IPS-18c (cell line): ENCODE measurements around the gene CSGALNACT2.

Source experiments
- H3K4me3 ChIP-seq: 2 replicates; pipeline ENCODE4 v1.7.0; 2013; ENCODE audit warnings: low read depth, mild to moderate bottlenecking, low read length, moderate library complexity; ENCODE audit not compliant: insufficient read depth
- H3K9me3 ChIP-seq: one replicate; pipeline ENCODE4 v1.6.1; 2013; ENCODE audit warnings: mild to moderate bottlenecking, low read length, moderate library complexity; ENCODE audit not compliant: control insufficient read depth, insufficient read depth

Gene CSGALNACT2

DNA sequence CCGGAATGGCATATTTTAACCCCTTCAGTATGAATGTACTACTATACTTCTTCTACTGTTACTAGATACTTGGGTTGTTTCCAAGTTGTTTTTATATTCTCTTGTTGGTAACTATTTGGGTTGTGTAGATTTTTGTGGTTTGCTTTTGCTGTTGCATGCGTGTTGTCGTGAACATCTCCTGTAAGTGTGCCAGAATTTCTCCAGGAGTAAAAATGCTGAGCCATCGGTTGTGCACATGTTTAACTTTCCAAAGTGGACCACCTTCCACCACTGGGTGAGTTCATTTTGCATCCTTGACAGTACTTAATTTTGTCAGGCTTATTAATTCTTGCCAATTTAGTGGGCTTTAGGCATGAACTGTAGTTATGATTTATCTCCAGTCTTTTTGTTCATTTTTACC is 47.9 kb downstream of the CSGALNACT2 start:
- Histone ChIP-seq H3K9me3 (no peaks in the 10 kb centered on the region), H3K4me3 (no peak overlapping the region)

DNA sequence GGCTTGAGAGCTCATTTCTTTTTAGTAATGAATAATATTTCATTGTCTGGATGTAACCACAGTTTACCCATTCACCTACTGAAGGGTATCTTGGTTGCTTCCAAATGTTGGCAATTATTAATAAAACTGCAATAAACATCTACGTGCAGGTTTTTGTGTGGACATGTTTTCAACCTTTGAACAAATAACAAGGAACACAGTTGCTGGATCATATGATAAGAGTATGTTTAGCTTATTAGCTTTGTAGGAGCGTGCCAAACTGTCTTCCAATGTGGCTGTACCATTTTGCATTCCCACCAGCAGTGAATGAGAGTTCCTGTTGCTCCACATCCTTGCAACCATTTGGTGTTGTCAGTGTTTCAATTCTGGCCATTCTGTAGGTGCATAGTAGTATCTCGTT is 49.0 kb downstream of the CSGALNACT2 start:
- Histone ChIP-seq H3K4me3 (no peak overlapping the region), H3K9me3 (no peaks in the 10 kb centered on the region)

DNA sequence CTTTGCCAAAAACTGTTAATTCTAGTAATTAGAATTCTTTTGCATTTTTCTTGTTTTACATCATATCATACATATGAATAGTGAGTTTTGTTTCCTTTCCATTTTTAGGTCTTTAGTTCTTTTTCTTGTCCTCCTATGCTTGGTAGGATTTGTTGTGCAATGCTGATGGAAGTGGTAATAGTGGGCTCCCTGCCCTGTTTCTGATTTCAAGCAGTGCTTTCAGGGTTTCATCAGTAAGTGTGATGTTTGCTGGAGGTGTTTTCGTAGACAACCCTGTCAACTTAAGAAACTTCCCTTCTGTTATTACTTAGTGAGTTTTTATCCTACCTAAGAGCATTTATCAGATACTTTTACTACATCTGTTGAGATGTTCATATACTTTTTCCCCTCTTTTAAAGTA is 50.5 kb downstream of the CSGALNACT2 start:
- H3K4me3 ChIP-seq: no peak overlapping the region
- H3K9me3 ChIP-seq: no peaks in the 10 kb centered on the region

DNA sequence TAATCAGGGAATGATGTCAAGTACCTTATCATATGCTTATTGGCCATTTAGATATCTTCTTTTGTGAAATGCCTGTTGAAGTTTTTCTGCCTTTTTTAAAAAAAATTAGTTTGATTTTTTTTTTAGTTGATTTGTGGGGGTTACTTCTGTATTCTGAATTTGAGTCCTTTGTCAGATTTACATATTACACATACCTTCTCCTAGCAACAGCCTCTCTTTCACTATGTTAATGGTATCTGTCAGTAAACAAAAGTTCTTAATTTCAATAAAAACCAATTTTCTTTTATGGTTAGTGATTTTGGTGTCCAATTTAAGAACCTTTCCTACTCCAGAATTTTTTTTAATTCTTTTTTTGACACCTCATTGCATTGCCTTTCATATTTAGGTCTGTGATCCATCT is 52.0 kb downstream of the CSGALNACT2 start:
- Histone ChIP-seq H3K9me3 (no peaks in the 10 kb centered on the region), H3K4me3 (no peak overlapping the region)

DNA sequence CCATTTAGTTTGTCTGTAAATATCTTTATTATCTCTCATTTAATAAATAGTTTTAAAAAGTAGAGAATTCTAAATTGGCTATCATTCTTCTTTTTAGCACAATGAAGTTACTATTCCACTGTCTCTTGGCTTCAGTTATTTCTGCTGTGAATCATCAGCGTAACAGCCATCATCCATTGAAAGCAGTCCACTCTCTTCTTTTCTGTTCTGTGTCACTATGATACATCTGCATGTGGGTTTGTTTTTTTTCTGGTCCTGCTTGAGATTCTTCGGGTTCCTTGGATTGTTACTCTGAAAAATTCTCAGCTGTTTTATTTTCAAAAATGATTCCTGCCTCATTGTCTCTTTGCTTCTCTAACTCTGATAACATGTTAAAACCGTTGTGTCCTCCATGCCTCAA is 52.5 kb downstream of the CSGALNACT2 start:
- no peaks in the 10 kb centered on the region for H3K9me3 ChIP-seq

DNA sequence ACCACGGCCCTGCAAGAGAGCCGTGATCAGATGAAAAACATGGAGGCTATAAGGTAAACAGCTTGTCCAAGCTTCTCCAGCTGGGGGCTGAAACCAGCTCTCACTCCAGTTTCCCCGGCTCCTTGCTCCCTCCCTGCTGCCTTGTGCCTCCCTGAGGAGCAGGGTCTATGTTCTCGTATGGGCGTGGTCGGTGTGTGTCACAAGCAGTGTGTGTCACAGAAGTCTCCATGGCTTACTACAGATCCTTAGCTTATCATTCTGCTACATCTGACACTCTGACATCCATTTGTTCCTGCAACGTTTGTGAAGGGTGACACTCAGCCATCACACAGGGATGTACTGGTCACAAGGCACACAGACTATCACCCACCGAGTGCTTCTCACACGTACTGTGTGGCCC is 54.6 kb downstream of the CSGALNACT2 start:
- Histone ChIP-seq H3K4me3 (no peak overlapping the region), H3K9me3 (no peaks in the 10 kb centered on the region)

More for the DNA sequence above, 52.5 kb downstream of the CSGALNACT2 start:
- H3K4me3 ChIP-seq: no peak overlapping the region

DNA sequence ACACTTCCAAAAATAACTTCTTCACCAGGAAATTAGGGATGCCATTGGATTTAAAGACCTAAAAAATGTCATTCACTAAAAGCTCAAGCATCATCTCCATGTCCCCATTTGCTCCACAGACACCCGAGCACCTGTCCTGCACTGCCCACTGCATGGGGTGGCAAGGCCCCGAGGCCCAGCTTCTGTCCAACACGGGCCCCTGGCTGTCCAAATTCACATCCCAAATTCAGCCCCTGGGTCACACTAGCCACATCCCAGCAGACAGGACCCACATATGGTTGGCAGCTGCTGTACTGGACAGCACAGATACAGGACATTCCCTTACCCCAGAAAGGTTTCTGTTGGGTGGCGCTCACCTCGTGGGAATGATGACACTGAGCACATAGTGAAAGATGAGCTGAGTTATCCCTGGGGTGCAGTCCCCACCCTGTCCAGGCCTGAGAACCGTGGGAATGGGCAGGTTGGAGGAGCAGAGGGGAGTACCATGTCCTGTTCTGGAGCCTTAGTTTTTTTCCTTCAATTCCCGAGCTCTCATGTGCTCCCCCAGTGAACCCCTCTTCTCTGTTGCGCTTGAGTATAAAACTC is 55.3 kb downstream of the CSGALNACT2 start:
- no peaks in the 10 kb centered on the region for H3K9me3 ChIP-seq
- no peak overlapping the region for H3K4me3 ChIP-seq

DNA sequence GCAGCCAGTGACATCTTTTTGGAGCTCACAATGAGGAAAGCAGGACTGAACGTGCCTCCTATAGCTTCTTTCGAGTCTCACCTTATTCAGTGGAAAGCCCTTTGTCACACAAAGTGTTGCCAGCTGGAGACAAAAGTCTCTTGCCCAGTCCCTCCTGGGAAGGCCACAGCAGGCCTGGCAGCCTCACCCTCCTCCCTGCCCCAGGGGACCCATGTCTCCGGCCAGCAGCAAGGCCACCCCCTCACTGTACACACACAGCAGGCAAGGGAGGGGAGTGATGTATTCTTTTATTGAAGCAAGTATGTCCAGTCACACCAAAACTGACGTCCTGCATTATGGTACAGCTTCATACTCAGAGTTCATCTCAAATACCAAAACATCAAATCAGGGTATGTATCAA is 56.0 kb downstream of the CSGALNACT2 start:
- H3K4me3 ChIP-seq: no peak overlapping the region

DNA sequence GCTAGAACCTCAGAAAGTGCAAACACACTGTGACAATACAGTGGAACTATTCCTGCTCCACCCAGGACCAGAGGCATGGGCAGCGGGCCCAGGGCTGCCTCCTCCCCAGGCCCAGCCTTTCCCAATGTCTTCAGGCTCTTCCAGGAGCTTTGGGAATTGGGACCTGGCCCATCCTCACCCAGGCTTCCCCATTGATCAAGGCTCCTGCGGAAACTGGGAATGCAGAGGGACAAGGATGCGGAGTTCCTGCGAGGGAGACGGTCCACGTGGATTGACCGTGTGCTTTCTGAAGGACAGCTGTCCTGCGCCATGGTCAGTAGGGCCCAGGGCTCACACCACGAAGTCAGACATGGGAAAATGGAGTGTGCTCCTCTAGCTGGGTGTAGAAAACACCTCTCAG is 56.6 kb downstream of the CSGALNACT2 start:
- Histone ChIP-seq H3K9me3 (no peaks in the 10 kb centered on the region), H3K4me3 (no peak overlapping the region)

More for the DNA sequence above, 56.0 kb downstream of the CSGALNACT2 start:
- H3K9me3 ChIP-seq: no peaks in the 10 kb centered on the region

DNA sequence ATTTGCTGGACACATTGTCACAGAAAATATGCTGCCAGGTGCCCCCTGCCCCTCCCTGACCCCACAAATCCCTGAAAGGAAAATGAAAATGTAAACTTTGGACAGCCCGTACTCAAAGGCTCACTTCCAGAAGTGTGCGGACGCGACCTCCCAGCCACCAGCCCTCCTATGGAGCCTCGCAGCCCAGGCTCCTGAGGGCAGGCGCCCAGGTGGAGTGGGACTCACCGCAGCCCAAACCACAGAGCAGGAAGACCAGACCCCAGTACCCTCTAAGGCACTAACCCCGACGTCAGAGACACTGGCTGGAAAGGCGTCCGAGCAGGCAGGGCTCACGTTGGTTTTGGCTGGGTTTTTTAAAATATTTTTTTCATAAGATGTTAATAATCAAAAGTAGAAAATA is 57.3 kb downstream of the CSGALNACT2 start:
- Histone ChIP-seq H3K9me3 (no peaks in the 10 kb centered on the region), H3K4me3 (no peak overlapping the region)

DNA sequence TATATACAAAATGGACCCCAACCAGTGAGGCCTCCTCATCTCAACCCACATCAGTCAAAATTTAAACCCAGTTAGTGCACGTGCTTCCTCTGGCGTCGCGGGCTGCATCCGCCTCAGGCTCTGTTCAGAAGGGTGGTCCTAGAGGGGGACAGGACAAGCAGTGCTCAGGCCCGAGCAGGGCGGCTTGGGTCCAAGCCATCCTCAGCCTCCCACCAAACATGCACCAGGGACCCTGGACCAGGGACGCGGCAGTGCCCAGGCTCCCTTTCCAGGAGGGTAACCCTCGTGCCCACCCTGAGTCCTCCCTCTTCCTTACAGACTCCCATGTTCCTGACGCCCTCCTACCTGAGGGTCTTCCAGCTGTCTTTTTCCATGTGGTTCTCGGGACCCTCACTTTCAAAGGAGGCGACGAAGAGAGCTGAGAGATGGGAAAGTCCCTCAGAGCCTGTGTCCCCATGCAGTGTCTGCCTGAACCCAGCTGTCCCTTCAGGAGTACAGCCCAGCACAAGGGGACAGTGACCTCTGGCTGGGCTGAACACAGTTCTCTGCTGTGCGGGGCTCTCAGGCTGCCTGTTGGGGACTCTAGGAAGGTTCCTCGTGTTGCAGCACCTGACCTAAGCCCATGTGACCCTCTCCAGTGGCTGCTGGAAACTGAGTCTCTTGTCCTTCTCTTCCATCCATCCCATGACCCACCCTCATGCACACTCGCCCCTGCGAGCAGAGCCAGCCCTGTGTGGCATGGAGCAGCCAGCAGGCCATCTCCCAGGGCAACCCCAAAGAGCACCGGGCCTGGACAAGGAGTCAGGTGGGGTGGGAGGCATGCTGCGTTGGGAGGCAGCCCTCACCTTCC is 58.1 kb downstream of the CSGALNACT2 start:
- Histone ChIP-seq H3K4me3 (no peak overlapping the region), H3K9me3 (no peaks in the 10 kb centered on the region)

DNA sequence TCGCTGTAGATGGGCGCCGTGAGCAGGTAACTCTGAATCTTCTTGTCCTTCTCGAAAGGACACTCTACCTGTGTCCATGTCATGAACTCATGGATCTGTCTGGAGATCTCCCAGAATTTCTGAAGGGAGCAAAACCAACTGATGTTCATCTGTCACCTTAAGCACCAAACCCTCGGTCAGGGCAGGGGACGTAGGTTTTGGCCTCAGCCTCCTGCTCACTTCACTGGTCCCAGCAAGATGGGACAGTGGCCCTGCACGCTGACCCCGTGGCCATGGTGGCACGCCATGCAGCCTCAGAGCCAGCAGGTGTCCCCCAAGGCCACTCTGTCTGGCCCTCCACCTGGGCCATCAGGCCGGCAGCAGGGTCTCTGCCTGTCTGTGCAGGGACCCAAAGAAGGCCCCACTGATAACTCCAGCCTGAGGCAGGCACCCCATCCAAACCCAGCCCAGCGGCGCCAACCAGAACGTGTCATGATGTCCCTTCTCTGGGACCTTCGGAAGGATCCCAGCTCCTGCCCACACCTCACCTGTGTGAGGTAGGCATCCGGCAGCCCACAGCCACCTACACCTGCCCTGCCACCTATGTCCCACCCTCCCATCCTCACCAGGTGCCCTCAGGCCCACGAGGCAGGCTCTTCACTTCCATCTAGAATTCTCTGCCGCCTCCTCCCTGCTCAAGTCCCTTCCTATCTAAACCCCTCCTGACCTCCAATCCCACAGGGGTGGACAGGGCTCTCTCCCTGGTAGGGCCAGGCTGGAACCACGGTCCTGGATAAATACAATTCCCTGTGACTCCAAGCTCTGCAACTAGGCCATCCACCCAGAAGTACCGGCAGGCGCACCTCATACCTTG is 59.0 kb downstream of the CSGALNACT2 start:
- Histone ChIP-seq H3K9me3 (no peaks in the 10 kb centered on the region), H3K4me3 (no peak overlapping the region)

DNA sequence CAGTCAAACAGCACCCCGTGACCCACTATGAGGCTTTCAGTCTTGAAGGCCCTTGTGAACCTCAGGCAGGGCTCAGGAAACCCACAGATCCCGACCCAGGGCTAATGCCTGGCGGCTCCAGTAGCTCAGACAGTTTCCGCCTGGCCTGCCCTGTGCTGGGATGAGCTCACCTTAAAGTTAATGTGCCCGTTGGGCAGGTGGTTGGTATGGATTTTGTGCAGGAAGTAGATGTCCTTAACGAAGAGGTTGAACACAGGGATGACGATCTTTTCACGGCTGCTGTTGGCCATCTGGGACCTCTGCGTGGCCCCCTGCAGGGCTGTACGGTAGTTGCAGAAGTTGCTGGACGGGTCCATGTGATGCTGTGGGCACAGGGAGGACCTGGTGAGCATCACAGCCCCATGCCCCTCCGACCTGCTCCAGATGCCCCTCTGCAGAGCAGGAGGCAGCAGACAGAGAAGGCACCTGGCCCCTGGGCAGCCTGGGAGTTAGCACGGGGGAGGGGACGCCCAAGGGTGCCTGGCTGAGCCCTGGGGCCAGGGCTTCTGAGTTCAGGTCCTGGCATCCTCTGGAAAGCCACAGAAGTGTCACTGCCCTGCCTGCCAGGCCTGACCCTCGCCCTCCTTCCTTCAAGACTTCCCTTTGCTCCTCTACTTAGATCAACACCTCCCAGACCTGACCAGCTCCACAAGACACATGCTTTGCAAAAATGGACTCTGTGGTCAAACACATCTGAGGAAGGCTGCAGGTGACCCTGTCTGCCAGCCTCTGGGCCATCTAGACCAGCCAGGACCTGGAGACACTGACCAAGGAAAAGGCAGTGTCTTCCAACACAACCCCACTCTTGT is 59.8 kb downstream of the CSGALNACT2 start:
- Histone ChIP-seq H3K9me3 (no peaks in the 10 kb centered on the region), H3K4me3 (no peak overlapping the region)

DNA sequence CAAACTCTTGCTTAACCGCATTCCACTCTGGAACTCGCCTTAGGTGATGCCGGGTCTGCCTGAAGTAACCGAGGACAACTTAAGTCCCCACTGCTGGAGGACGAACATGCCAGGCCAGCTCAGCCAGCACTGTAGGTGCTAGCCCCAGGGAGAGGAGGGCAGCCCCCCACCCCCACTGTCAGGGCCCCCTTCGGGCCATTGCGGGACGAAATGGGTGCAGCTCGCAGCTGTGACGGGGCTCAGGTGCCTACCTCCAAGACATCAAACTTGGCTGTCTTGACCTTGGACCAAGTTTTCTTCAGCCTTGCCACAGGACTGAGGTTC is 60.4 kb downstream of the CSGALNACT2 start:
- Histone ChIP-seq H3K4me3 (no peak overlapping the region), H3K9me3 (peaks cover 3% of the 10 kb centered on the region)

DNA sequence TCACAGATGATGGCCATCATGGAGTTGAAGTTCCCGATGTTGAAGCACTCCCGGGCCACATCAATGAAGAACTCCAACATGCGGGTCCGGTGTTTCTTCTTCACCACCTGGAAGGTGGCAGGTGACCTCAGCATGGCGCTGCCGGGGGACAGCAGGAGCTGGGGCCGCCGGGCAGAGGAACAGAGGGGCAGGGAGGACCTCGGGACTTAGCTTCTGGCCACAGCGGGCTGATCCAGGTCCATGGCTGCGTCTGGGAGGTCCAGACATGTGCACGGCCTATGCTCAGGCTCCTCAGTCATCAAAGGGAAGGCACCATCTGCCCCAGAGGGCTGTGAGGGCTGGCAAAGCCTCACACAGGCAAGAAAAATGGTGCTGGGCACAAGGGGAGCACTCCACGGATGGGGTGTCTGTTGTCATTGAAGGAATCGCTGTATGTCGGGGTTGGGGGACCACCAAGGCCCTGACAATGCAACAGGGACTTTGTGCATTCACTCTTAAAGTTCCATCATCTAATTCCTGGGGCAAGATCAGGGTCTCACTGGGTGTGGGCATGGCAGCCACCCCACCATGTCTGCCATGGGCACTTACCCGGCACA is 60.9 kb downstream of the CSGALNACT2 start:
- Histone ChIP-seq H3K4me3 (no peak overlapping the region), H3K9me3 (peaks cover 5% of the 10 kb centered on the region)

DNA sequence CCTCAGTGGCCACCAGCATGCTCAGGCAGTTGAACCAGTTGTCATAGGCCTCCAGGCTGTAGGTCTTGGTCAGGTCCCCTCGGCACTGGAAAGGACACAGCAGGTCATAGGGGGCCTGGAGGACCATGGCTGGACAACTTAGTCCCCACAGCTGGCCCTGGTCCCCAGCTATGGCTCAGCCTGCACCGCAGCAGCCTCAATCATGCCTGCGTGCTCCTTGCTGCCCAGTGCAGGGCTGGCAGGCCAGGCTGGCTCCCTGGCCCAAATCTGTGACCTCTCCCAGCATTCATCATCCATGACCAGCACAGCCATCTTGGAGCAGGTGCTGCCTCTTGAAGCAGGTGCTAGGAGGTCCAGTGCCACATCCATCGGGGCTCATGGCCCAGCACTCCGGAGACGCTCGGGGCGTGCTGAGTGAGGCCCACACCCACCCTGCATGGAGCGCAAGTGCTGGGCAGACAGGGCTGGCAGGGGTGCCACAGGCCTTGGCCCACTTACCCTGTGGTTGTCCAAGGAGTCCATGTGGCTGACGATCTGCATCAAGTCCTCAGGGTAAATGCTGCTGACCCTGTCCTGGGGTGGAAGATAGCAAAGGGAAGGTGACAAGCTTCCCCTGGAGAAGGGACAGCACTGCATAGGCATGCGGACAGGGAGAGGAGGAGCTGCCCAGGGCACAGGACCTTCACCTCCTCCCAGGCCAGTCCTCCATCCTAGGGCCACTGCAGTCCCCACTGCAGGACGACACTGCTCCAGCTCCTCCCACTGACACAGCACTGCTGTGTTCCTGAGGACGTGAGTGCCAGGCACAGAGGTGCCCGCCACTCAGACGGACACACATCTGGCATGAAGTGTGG is 61.7 kb downstream of the CSGALNACT2 start:
- H3K4me3 ChIP-seq: no peak overlapping the region
- H3K9me3 ChIP-seq: peaks cover 5% of the 10 kb centered on the region
